ENCODE data around the gene ASMTL. TPM values are rescaled to one million over a fixed set of nuclear protein-coding genes. Genes with fewer than 3 reads are reported as not detected.
"Not testable (repeated sequence)": the region's sequence is repeated elsewhere in the genome, so short reads cannot be mapped to it uniquely, and the experiment has no call there.

ASMTL gene
- total RNA-seq, 4 donors from 2014 or later: 29.7 to 56.1 (median 42.4) TPM

GRCh38 chrX:1380672-1381233, 72.0 kb downstream of the ASMTL start:
- no peak overlapping the region for H3K27ac ChIP-seq
- DNase-seq: no peak
- H3K4me1 ChIP-seq: no peaks in the 10 kb centered on the region
- intact Hi-C loops (cut with DNase I): no loop called here
- H3K36me3 ChIP-seq: peaks cover 8 to 17% of the 10 kb centered on the region in 2 donors
- TF ChIP-seq CTCF (IDR thresholded peaks at IDR 0.05) (no peak), POLR2A (IDR thresholded peaks at IDR 0.05) (no peak)
- no peak overlapping the region for H3K4me3 ChIP-seq (replicated peaks in 1 of 3)
- 54 to 63% methylated on average over 20 of the region's 20 CpGs for WGBS, 2 donors
- no peaks in the 10 kb centered on the region for H3K9me3 ChIP-seq
- H3K27me3 ChIP-seq: no peaks in the 10 kb centered on the region

GRCh38 chrX:1378306-1378759, 74.4 kb downstream of the ASMTL start:
- Histone ChIP-seq H3K27ac (no peak overlapping the region), H3K9me3 (no peaks in the 10 kb centered on the region), H3K36me3 (peaks cover 0 to under 1% of the 10 kb centered on the region in 2 donors), H3K4me3 (replicated peaks in 1 of 3) (no peak overlapping the region), H3K4me1 (no peaks in the 10 kb centered on the region), H3K27me3 (no peaks in the 10 kb centered on the region)
- WGBS, 2 donors: 89 to 90% methylated on average over 13 to 18 of the region's 24 CpGs
- TF ChIP-seq POLR2A (IDR thresholded peaks at IDR 0.05) (no peak), CTCF (IDR thresholded peaks at IDR 0.05) (no peak)
- DNase-seq: no peak
- intact Hi-C loops (cut with DNase I): no loop called here

GRCh38 chrX:1368385-1368698, 84.4 kb downstream of the ASMTL start:
- H3K27ac ChIP-seq: no peak overlapping the region
- no peaks in the 10 kb centered on the region for H3K36me3 ChIP-seq
- intact Hi-C loops (cut with DNase I): no loop called here
- DNase-seq: no peak
- whole genome bisulfite sequencing, 2 donors: 75 to 87% methylated on average over 4 of the region's 4 CpGs
- H3K27me3 ChIP-seq: no peaks in the 10 kb centered on the region
- H3K4me1 ChIP-seq: no peaks in the 10 kb centered on the region
- no peak for TF ChIP-seq POLR2A (IDR thresholded peaks at IDR 0.05)
- H3K9me3 ChIP-seq: no peaks in the 10 kb centered on the region
- no peak overlapping the region for H3K4me3 ChIP-seq (replicated peaks in 1 of 3)

- H3K9me3 ChIP-seq; H3K27me3 ChIP-seq; H3K4me3 ChIP-seq (replicated peaks in 1 of 3); H3K4me1 ChIP-seq; H3K27ac ChIP-seq; H3K36me3 ChIP-seq; intact Hi-C loops (cut with DNase I); DNase-seq: not testable (repeated sequence)
- WGBS, 2 donors: no CpG with 5 or more reads among the region's 63 CpGs
These were observed 86.3 kb downstream of the ASMTL start for GRCh38 chrX:1366363-1366762.

GRCh38 chrX:1361910-1362309, 90.8 kb downstream of the ASMTL start:
- Histone ChIP-seq H3K27ac (no peak overlapping the region), H3K36me3 (peaks cover 3 to 7% of the 10 kb centered on the region in 2 donors), H3K27me3 (no peaks in the 10 kb centered on the region), H3K9me3 (no peaks in the 10 kb centered on the region), H3K4me1 (no peaks in the 10 kb centered on the region), H3K4me3 (replicated peaks in 1 of 3) (no peak overlapping the region)
- intact Hi-C loops (cut with DNase I): no loop called here
- TF ChIP-seq CTCF (IDR thresholded peaks at IDR 0.05): no peak
- TF ChIP-seq POLR2A (IDR thresholded peaks at IDR 0.05): no peak
- WGBS, 2 donors: 94 to 97% methylated on average over 2 of the region's 2 CpGs
- no peak for DNase-seq

GRCh38 chrX:1361275-1361674, 91.4 kb downstream of the ASMTL start:
- Histone ChIP-seq H3K4me1 (no peaks in the 10 kb centered on the region), H3K27ac (no peak overlapping the region), H3K9me3 (no peaks in the 10 kb centered on the region), H3K4me3 (replicated peaks in 1 of 3) (no peak overlapping the region), H3K27me3 (no peaks in the 10 kb centered on the region), H3K36me3 (peaks cover 3 to 7% of the 10 kb centered on the region in 2 donors)
- no peak for TF ChIP-seq POLR2A (IDR thresholded peaks at IDR 0.05)
- no peak for TF ChIP-seq CTCF (IDR thresholded peaks at IDR 0.05)
- DNase-seq: no peak
- 79 to 92% methylated on average over 12 of the region's 12 CpGs for WGBS, 2 donors
- intact Hi-C loops (cut with DNase I): no loop called here
